GM21526 (cell line): Measurements from ENCODE around the gene CACNA2D3.
"Not testable (repeated sequence)": the region's sequence is repeated elsewhere in the genome, so short reads cannot be mapped to it uniquely, and the experiment has no call there.

ENCODE experiments used
- ATAC-seq: cut with Tn5 transposase; IDR thresholded peaks from one replicate; pipeline ENCODE4 v1.9.1; 2021; ENCODE audit warnings: moderate library complexity; ENCODE audit not compliant: unreplicated experiment, low FRiP score

CACNA2D3 gene

GRCh38 chr3:54600441-54601204 is 478.3 kb downstream of the CACNA2D3 start:
- ATAC-seq = no peak

- ATAC-seq = no peak
These were observed 482.1 kb downstream of the CACNA2D3 start for GRCh38 chr3:54604495-54604894.

- no peak for ATAC-seq
These were observed 485.7 kb downstream of the CACNA2D3 start for GRCh38 chr3:54608041-54608440.

- ATAC-seq = no peak
These were observed 496.7 kb downstream of the CACNA2D3 start for GRCh38 chr3:54619053-54619452.

- no peak for ATAC-seq
These were observed 497.2 kb downstream of the CACNA2D3 start for GRCh38 chr3:54619531-54619930.

- no peak for ATAC-seq
These were observed 498.8 kb downstream of the CACNA2D3 start for GRCh38 chr3:54621184-54621583.

GRCh38 chr3:54622678-54623077 is 500.3 kb downstream of the CACNA2D3 start:
- ATAC-seq = no peak

GRCh38 chr3:54625805-54626787 is 503.7 kb downstream of the CACNA2D3 start:
- no peak for ATAC-seq

- ATAC-seq = no peak
These were observed 506.6 kb downstream of the CACNA2D3 start for GRCh38 chr3:54628888-54629441.

- no peak for ATAC-seq
These were observed 507.8 kb downstream of the CACNA2D3 start for GRCh38 chr3:54630101-54630623.

- not testable (repeated sequence) for ATAC-seq
These were observed 508.6 kb downstream of the CACNA2D3 start for GRCh38 chr3:54631001-54631400.

- no peak for ATAC-seq
These were observed 509.4 kb downstream of the CACNA2D3 start for GRCh38 chr3:54631516-54632325.

GRCh38 chr3:54632326-54632665 is 509.9 kb downstream of the CACNA2D3 start:
- ATAC-seq = no peak

GRCh38 chr3:54632834-54633233 is 510.5 kb downstream of the CACNA2D3 start:
- ATAC-seq = no peak

GRCh38 chr3:54633444-54634121 is 511.2 kb downstream of the CACNA2D3 start:
- ATAC-seq = no peak

- no peak for ATAC-seq
These were observed 511.7 kb downstream of the CACNA2D3 start for GRCh38 chr3:54634122-54634469.

- ATAC-seq = not testable (repeated sequence)
These were observed 517.5 kb downstream of the CACNA2D3 start for GRCh38 chr3:54639790-54640372.

GRCh38 chr3:54641226-54642014 is 519.1 kb downstream of the CACNA2D3 start:
- no peak for ATAC-seq

GRCh38 chr3:54642147-54642546 is 519.8 kb downstream of the CACNA2D3 start:
- ATAC-seq = no peak
